Keratinocyte (primary cell): ENCODE measurements around the gene NCKIPSD. TPM values are rescaled to one million over a fixed set of nuclear protein-coding genes. Genes with fewer than 3 reads are reported as not detected.

Source experiments
- DNase-seq: peaks from one replicate; pipeline ENCODE4 v3.0.0-alpha.2; 2011; ENCODE audit warnings: low read depth, missing footprints, low spot score
- FAIRE-seq: peaks from 2 replicates; lab custom pipeline; 2011; peaks lifted over from hg19 to GRCh38; lab: Jason Lieb, UNC
- H2AFZ ChIP-seq: 2 replicates; pipeline ENCODE4 v1.6.0; 2012; ENCODE audit warnings: low read length, control low read depth, inconsistent platforms; ENCODE audit not compliant: control insufficient read depth
- H3K27ac ChIP-seq: 2 replicates; pipeline ENCODE4 v1.5.1; 2011; ENCODE audit warnings: low read length; ENCODE audit not compliant: control insufficient read depth, insufficient read depth
- H3K27me3 ChIP-seq: 3 replicates; pipeline ENCODE4 v1.6.0; 2011; ENCODE audit warnings: low read length; ENCODE audit not compliant: control insufficient read depth, insufficient read depth; ENCODE audit errors: extremely low read depth
- H3K36me3 ChIP-seq, 2 experiments: 2 replicates in 1 of 2; 3 replicates in 1 of 2; pipeline ENCODE4 v1.5.1; 2011; ENCODE audit warnings: low read length in 2 of 2, mild to moderate bottlenecking in 1 of 2; ENCODE audit not compliant: control insufficient read depth in 2 of 2, insufficient read depth in 2 of 2; ENCODE audit errors: extremely low read depth in 1 of 2
- H3K4me1 ChIP-seq: 3 replicates; pipeline ENCODE4 v1.5.1; 2011; ENCODE audit warnings: low read length; ENCODE audit not compliant: control insufficient read depth, insufficient read depth; ENCODE audit errors: extremely low read depth
- H3K4me2 ChIP-seq: 3 replicates; pipeline ENCODE4 v1.6.0; 2011; ENCODE audit warnings: low read depth, low read length; ENCODE audit not compliant: control insufficient read depth, insufficient read depth; ENCODE audit errors: extremely low read depth
- H3K4me3 ChIP-seq, 3 experiments: fragments of 200-600 bp in 1 of 3; sonication (generic) in 1 of 3; 2 replicates in 2 of 3; 3 replicates in 1 of 3; pipeline ENCODE4 v1.5.1; 2011 to 2016; ENCODE audit warnings: low read length in 3 of 3, mild to moderate bottlenecking in 3 of 3, control low read depth in 2 of 3, inconsistent platforms in 1 of 3, low read depth in 1 of 3, mixed read lengths in 1 of 3, mixed run types in 1 of 3, moderate library complexity in 1 of 3; ENCODE audit not compliant: control insufficient read depth in 2 of 3, insufficient read depth in 2 of 3; ENCODE audit errors: extremely low read depth in 1 of 3
- H3K79me2 ChIP-seq: 2 replicates; pipeline ENCODE4 v1.6.0; 2012; ENCODE audit warnings: low read length; ENCODE audit not compliant: control insufficient read depth, insufficient read depth
- H3K9ac ChIP-seq: 3 replicates; pipeline ENCODE4 v1.6.0; 2011; ENCODE audit warnings: low read length; ENCODE audit not compliant: control insufficient read depth, insufficient read depth; ENCODE audit errors: extremely low read depth
- H3K9me1 ChIP-seq: 3 replicates; pipeline ENCODE4 v1.6.0; 2011; ENCODE audit warnings: low read length; ENCODE audit not compliant: control insufficient read depth, insufficient read depth; ENCODE audit errors: extremely low read depth
- H3K9me3 ChIP-seq: 2 replicates; pipeline ENCODE4 v1.5.1; 2012; ENCODE audit warnings: low read depth, low read length; ENCODE audit not compliant: control insufficient read depth
- H4K20me1 ChIP-seq: 3 replicates; pipeline ENCODE4 v1.6.0; 2011; ENCODE audit warnings: low read length; ENCODE audit not compliant: control insufficient read depth, insufficient read depth; ENCODE audit errors: extremely low read depth
- EZH2 ChIP-seq: IDR thresholded peaks from one replicate; pipeline ENCODE4 v1.6.1; 2012; ENCODE audit warnings: inconsistent platforms, mild to moderate bottlenecking, low read length, moderate library complexity
- dilution Hi-C: fragments of 300-500 bp; cut with MboI; formaldehyde crosslinking; loops from one replicate; pipeline ENCODE4 v1.7.0; 2020; ENCODE audit warnings: low sequenced_read_pairs; ENCODE audit not compliant: extremely low pct_ligation_motif_present
- polyA plus RNA-seq, 5 experiments: library from polyadenylated mRNA; depleted of rRNA in 3 of 5; stranded (reverse) in 3 of 5; stranded (forward) in 1 of 5; unstranded in 1 of 5; fragments of >200 nt; gene quantifications; 1 replicate in 1 of 5; 2 replicates in 3 of 5; 3 replicates in 1 of 5; pipeline versions ENCODE4 v1.2.1 to v1.2.3, GENCODE V29; 2011 to 2012; ENCODE audit warnings: missing spikeins in 2 of 5, low read depth in 1 of 5, low replicate concordance in 1 of 5
- TF ChIP-seq, protein P1 (sequence below), 3 experiments: IDR thresholded peaks in 1 of 3; conservative IDR thresholded peaks in 1 of 3; optimal IDR thresholded peaks in 1 of 3; 2 replicates in 2 of 3; 3 replicates in 1 of 3; pipeline versions ENCODE3 to v1.5.1; 2011; ENCODE audit warnings: low read length in 3 of 3, mild to moderate bottlenecking in 3 of 3, moderate library complexity in 2 of 3, control low read depth in 1 of 3, inconsistent platforms in 1 of 3; ENCODE audit not compliant: insufficient read depth in 2 of 3; ENCODE audit errors: extremely low read depth in 1 of 3

NCKIPSD gene
- polyA plus RNA-seq, 1 donor (not counting 4 experiments of a cell fraction or from before 2014, with no cell fraction given), result 9.8 TPM

DNA sequence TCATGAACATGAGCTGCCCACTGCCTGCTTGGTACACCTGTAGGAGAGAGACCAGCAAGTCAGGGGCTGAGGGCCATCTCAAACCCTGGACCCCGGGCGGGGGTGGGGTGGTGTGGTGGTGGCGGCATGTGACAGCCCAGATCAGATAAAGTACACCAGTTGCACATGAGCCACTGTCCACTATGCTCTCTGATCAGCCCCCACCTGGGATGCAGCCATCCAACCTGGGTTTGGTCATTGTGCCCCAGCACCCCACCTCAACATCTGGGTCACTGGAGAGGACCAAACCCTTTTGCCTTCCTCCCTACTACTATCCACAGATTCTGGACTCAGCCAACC is 3.0 kb upstream of the NCKIPSD start:
- peaks cover 41 to 52% of the 10 kb centered on the region in 2 experiments for H3K36me3 ChIP-seq
- H3K27me3 ChIP-seq, result no peaks in the 10 kb centered on the region
- no peak overlapping the region for H3K27ac ChIP-seq
- H3K4me2 ChIP-seq, result no peak overlapping the region
- H3K79me2 ChIP-seq, result peaks cover 37% of the 10 kb centered on the region
- no peak overlapping the region for H3K4me3 ChIP-seq
- DNase-seq (no peak), FAIRE-seq (no peak)
- dilution Hi-C loops, result no loop called here
- H4K20me1 ChIP-seq, result peaks cover 3% of the 10 kb centered on the region
- no peaks in the 10 kb centered on the region for H3K9me1 ChIP-seq
- TF ChIP-seq EZH2, result no peak
- TF ChIP-seq, protein P1, sequence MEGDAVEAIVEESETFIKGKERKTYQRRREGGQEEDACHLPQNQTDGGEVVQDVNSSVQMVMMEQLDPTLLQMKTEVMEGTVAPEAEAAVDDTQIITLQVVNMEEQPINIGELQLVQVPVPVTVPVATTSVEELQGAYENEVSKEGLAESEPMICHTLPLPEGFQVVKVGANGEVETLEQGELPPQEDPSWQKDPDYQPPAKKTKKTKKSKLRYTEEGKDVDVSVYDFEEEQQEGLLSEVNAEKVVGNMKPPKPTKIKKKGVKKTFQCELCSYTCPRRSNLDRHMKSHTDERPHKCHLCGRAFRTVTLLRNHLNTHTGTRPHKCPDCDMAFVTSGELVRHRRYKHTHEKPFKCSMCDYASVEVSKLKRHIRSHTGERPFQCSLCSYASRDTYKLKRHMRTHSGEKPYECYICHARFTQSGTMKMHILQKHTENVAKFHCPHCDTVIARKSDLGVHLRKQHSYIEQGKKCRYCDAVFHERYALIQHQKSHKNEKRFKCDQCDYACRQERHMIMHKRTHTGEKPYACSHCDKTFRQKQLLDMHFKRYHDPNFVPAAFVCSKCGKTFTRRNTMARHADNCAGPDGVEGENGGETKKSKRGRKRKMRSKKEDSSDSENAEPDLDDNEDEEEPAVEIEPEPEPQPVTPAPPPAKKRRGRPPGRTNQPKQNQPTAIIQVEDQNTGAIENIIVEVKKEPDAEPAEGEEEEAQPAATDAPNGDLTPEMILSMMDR (optimal IDR thresholded peaks at IDR 0.05 in 1 of 3, IDR thresholded peaks at IDR 0.05 in 1 of 3, conservative IDR thresholded peaks at IDR 0.05 in 1 of 3; ENCODE audit: extremely low read depth in 1 of 3, insufficient read depth in 2 of 3, low read length in 3 of 3), result no peak
- H3K9ac ChIP-seq, result no peak overlapping the region
- H3K9me3 ChIP-seq, result no peaks in the 10 kb centered on the region
- H2AFZ ChIP-seq, result no peak overlapping the region
- H3K4me1 ChIP-seq, result peaks cover 32% of the 10 kb centered on the region

DNA sequence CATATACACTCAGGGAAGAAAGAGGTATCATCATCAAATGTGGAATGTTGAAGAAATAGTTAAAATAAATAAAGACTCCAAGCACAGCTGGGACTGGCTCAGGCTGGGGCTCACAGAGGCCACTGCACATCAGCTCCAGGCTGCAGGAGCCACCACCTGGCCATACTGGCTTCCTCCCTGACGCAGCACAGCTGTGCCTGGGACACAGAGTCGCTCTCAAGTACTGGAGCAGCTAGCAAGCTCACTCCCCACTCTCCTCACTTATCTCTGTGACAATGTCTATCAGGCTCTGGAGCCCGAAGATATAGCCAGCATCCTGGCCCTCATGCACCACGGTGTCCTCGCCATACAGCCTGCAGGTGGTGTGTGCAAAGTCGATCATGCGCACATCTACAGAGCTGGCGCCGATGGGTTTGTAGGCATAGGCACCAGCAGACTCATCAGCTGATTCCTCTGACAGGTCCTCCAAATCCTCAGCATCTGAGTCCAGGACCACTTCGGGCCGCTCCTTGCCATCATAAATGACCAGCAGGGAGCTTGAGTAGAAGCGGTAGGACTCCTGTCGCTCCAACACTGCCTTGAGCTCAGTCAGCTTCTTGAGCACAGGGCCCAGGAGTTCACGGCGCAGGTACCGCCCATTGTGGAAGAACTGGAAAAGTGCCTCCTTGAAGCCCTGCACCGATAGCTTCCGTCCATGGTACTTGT is 2.5 kb upstream of the NCKIPSD start:
- DNase-seq (no peak), FAIRE-seq (no peak)
- Histone ChIP-seq H3K4me2 (no peak overlapping the region), H3K27ac (no peak overlapping the region), H3K36me3 (peaks cover 37 to 47% of the 10 kb centered on the region in 2 experiments), H4K20me1 (no peaks in the 10 kb centered on the region), H3K27me3 (no peaks in the 10 kb centered on the region), H3K9ac (no peak overlapping the region), H3K4me3 (no peak overlapping the region), H3K9me1 (no peaks in the 10 kb centered on the region), H3K9me3 (no peaks in the 10 kb centered on the region), H3K4me1 (peaks cover 37% of the 10 kb centered on the region), H3K79me2 (peaks cover 35% of the 10 kb centered on the region), H2AFZ (no peak overlapping the region)
- TF ChIP-seq, protein P1 (optimal IDR thresholded peaks at IDR 0.05 in 1 of 3, IDR thresholded peaks at IDR 0.05 in 1 of 3, conservative IDR thresholded peaks at IDR 0.05 in 1 of 3; ENCODE audit: extremely low read depth in 1 of 3, insufficient read depth in 2 of 3, low read length in 3 of 3), result no peak
- TF ChIP-seq EZH2, result no peak
- dilution Hi-C loops, result no loop called here
